GM18499 (cell line): ENCODE measurements around the gene CSTF2.

Experiments
- ATAC-seq: cut with Tn5 transposase; IDR thresholded peaks from one replicate; pipeline ENCODE4 v1.9.1; 2021; ENCODE audit warnings: moderate number of reproducible peaks; ENCODE audit not compliant: insufficient read depth, unreplicated experiment

Gene CSTF2

GRCh38 chrX:100870527-100870926 lies 50.3 kb downstream of the CSTF2 start:
- ATAC-seq, result no peak

DNA sequence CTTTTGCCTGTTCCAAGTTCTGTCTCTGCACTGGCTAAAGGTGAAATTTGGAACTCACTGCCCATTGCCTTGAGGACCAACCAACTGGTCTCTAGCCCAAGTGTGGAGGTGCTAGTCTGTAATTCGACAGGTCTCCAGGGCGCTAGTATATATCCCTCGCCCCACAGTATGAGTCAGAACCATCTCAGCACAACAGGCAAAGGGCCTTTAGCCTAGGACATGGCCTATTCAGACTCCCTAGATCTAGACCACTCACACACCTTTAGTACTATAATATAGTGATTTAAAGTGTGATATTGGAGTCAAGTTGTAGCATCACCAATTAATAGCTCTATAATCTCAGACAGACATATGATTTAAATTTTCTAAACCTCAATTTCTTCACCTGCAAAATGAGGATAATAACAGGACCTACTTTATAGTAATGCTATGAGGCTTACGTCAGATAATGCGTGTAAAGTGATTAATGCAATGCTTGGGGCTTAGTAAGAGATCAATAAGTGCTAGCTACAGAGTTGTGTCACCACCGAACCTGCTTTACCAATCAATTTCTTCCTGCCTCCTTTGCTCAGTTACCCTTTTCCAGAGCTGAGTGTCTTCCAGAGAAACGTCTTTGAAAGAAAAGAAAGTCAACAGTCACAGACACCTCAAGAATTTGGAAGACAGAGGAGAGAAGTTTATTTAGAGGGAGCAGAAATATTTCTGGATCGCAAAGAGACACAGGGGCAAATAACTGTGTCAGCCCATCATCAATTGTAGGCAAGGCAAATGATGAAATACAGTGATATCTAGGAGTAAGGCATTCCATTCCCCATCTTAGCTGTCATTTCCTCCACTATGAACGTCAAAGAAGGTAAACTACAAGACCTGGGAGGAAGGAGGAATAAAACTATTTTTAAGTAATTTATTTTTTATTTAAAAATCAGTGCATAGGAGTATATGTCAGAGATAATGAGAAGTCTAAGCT lies 51.7 kb downstream of the CSTF2 start:
- no peak for ATAC-seq

DNA sequence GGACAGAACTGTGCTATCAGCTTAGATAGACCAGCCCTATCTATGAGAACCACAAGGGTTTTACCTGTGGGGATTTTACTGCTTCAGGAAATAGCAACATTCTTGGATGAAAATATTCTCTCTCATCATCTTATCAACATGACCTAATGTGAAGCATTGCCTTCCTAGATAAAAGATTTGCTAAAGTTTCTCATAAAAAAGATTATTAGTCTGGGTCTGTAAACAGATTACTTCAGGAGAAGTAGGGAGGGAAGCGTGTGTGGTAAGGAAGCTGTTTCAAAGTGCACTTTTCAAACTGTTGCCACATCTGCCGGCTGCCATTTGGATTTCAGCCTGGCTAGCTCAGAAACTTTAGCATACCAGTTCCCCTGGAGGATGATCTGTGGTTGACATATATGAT lies 54.1 kb downstream of the CSTF2 start, which contains the start of gene NOX1:
Gene NOX1 (minus strand): TSS at position 35 of the 400 bp plus-strand sequence. CDS start 220 bp downstream, outside the sequence.
- no peak for ATAC-seq

DNA sequence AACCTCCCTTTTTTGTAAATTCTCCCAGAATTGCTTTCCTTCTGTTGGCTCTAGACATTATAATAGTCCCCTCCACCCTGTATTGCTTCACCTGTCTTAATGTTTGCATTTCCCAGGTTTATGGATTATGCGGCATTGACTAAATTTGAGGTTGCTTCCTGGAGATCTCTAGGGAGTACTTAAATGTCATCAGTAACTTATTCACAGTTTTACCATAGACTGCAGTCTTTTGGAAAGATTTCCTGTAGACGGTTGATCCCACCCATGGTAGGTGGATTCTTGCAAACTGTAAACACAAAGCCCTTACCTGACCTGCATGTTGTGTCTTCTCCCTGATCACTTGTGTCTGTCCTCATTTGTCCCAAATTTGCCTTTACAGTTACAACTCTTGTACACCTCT lies 60.2 kb downstream of the CSTF2 start:
- ATAC-seq, result no peak

DNA sequence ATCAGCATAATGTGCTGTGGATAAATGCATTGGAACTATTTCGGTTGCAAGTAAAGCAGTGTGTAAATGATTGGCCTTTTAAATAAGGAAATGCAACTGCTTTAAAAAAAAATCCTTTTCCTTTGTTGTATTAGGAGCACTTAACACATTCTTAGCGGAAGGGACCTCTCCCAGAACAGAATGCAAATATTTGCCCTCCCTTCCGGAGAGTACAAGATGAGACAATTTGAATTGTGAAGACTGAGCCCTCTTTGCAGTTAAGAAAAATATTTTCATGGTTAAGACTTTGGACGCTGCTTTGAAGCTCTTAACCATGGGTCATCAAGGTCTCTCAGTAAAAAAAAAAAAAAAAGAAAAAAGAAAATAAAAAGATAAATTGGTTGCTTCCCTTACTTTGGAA lies 63.5 kb downstream of the CSTF2 start:
- no peak for ATAC-seq
